ENCODE data around the gene ADAMTS12. TPM values are rescaled to one million over a fixed set of nuclear protein-coding genes. Genes with fewer than 3 reads are reported as not detected.

The ADAMTS12 gene
- total RNA-seq, 1 experiment from 2014 or later: not detected

- Histone ChIP-seq H3K36me3 (ENCODE audit: insufficient read depth, low read length) (no peaks in the 10 kb centered on the region), H3K9me2 (replicated peaks; ENCODE audit: insufficient read depth, low read length) (no peaks in the 10 kb centered on the region), H3K4me1 (ENCODE audit: low read length) (no peaks in the 10 kb centered on the region), H3K27ac (ENCODE audit: low read length) (no peak overlapping the region), H3K79me2 (ENCODE audit: low read length) (no peaks in the 10 kb centered on the region), H4K20me1 (ENCODE audit: insufficient read depth, low read depth, low read length) (no peaks in the 10 kb centered on the region), H3K4me3 (ENCODE audit: low read length) (no peak overlapping the region), H3K9me3 (ENCODE audit: low read length) (no peaks in the 10 kb centered on the region), H3K27me3 (ENCODE audit: low read length) (no peaks in the 10 kb centered on the region), H3K4me2 (ENCODE audit: low read depth, low read length, poor library complexity, severe bottlenecking) (no peak overlapping the region), H3K9ac (ENCODE audit: low read length) (no peak overlapping the region), H2AFZ (ENCODE audit: low read length) (no peak overlapping the region)
- DNase-seq: no peak
Observed at GRCh38 chr5:33631139-33631538, 260.7 kb downstream of the ADAMTS12 start.

- Histone ChIP-seq H3K4me1 (ENCODE audit: low read length) (no peaks in the 10 kb centered on the region), H3K9me2 (replicated peaks; ENCODE audit: insufficient read depth, low read length) (no peaks in the 10 kb centered on the region), H3K36me3 (ENCODE audit: insufficient read depth, low read length) (no peaks in the 10 kb centered on the region), H3K9me3 (ENCODE audit: low read length) (no peaks in the 10 kb centered on the region), H3K27ac (ENCODE audit: low read length) (no peak overlapping the region), H4K20me1 (ENCODE audit: insufficient read depth, low read depth, low read length) (no peaks in the 10 kb centered on the region), H3K79me2 (ENCODE audit: low read length) (no peaks in the 10 kb centered on the region), H3K27me3 (ENCODE audit: low read length) (no peaks in the 10 kb centered on the region), H3K9ac (ENCODE audit: low read length) (no peak overlapping the region), H3K4me3 (ENCODE audit: low read length) (no peak overlapping the region), H2AFZ (ENCODE audit: low read length) (no peak overlapping the region), H3K4me2 (ENCODE audit: low read depth, low read length, poor library complexity, severe bottlenecking) (no peak overlapping the region)
- no peak for DNase-seq
Observed at GRCh38 chr5:33629999-33630398, 261.8 kb downstream of the ADAMTS12 start.

DNA sequence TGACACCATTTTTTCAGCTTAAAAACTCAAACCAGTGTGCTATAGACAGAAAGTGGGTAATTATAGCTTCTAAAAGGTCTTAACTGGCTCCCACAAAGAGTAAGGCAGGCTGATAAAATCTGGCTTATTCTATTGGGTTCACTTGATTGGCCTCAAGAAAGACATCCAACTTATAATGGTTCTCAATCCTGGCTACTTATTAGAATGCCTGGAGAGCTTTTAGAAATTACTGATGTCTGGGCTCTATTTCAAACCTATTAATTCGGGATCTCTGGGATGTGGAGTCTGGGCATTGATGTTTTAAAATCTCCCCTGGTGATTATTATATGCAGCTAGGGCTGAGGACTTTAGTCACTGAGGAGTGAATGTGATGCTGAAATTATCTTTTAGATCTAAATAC lies 263.0 kb downstream of the ADAMTS12 start:
- no peak overlapping the region for H3K9ac ChIP-seq (ENCODE audit: low read length)
- H3K4me1 ChIP-seq (ENCODE audit: low read length): no peaks in the 10 kb centered on the region
- H2AFZ ChIP-seq (ENCODE audit: low read length): no peak overlapping the region
- no peaks in the 10 kb centered on the region for H3K27me3 ChIP-seq (ENCODE audit: low read length)
- H3K79me2 ChIP-seq (ENCODE audit: low read length): no peaks in the 10 kb centered on the region
- H3K4me3 ChIP-seq (ENCODE audit: low read length): no peak overlapping the region
- no peak overlapping the region for H3K27ac ChIP-seq (ENCODE audit: low read length)
- no peak for DNase-seq
- no peaks in the 10 kb centered on the region for H4K20me1 ChIP-seq (ENCODE audit: insufficient read depth, low read depth, low read length)
- no peaks in the 10 kb centered on the region for H3K9me2 ChIP-seq (replicated peaks; ENCODE audit: insufficient read depth, low read length)
- no peaks in the 10 kb centered on the region for H3K36me3 ChIP-seq (ENCODE audit: insufficient read depth, low read length)
- H3K9me3 ChIP-seq (ENCODE audit: low read length): no peaks in the 10 kb centered on the region
- H3K4me2 ChIP-seq (ENCODE audit: low read depth, low read length, poor library complexity, severe bottlenecking): no peak overlapping the region

DNA sequence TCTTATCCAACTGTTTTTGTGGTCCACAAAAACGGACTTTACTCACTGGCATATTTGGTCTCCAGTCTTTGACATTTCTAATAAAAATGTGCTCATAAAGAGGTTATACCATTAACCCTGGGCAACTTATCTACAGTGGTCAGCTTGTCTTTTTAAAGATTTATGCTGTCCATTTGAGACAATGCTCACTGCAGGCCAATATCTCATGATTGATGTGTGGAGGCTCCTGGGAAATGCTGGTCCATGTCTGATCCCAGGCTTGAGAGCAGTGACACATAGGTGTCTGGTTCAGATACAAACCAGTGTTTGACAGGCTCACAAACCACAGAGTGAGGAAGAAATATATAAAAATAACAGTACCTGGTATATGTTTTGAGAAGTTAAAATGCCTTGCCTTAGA lies 270.3 kb downstream of the ADAMTS12 start:
- H4K20me1 ChIP-seq (ENCODE audit: insufficient read depth, low read depth, low read length): no peaks in the 10 kb centered on the region
- H3K79me2 ChIP-seq (ENCODE audit: low read length): no peaks in the 10 kb centered on the region
- no peak overlapping the region for H3K4me2 ChIP-seq (ENCODE audit: low read depth, low read length, poor library complexity, severe bottlenecking)
- H3K9me3 ChIP-seq (ENCODE audit: low read length): no peaks in the 10 kb centered on the region
- H3K9me2 ChIP-seq (replicated peaks; ENCODE audit: insufficient read depth, low read length): no peaks in the 10 kb centered on the region
- H3K36me3 ChIP-seq (ENCODE audit: insufficient read depth, low read length): no peaks in the 10 kb centered on the region
- no peaks in the 10 kb centered on the region for H3K4me1 ChIP-seq (ENCODE audit: low read length)
- H3K9ac ChIP-seq (ENCODE audit: low read length): no peak overlapping the region
- no peak for DNase-seq
- no peak overlapping the region for H2AFZ ChIP-seq (ENCODE audit: low read length)
- H3K27me3 ChIP-seq (ENCODE audit: low read length): no peaks in the 10 kb centered on the region
- no peak overlapping the region for H3K27ac ChIP-seq (ENCODE audit: low read length)
- no peak overlapping the region for H3K4me3 ChIP-seq (ENCODE audit: low read length)

DNA sequence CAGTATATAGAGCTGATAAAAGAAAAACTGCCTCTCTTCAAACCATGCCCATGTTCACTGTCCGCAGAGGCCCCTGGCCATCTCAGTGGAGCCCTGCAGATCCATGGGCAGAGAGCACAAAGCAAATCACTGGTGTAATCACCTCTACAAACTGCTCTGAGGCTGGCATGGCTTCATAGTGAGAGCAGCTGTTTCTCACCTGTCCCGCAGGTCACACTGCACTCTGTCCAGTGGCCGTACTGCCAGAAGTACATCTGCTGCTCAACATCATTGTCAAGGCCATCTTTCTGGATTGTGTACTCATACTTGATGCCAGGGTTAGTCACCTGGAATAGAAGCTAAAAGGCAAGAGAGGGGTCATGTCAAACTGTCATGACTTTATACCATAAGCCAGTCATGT lies 277.8 kb downstream of the ADAMTS12 start:
- H3K9ac ChIP-seq (ENCODE audit: low read length): no peak overlapping the region
- DNase-seq: no peak
- no peak overlapping the region for H3K4me2 ChIP-seq (ENCODE audit: low read depth, low read length, poor library complexity, severe bottlenecking)
- H3K4me3 ChIP-seq (ENCODE audit: low read length): no peak overlapping the region
- H2AFZ ChIP-seq (ENCODE audit: low read length): no peak overlapping the region
- no peaks in the 10 kb centered on the region for H3K79me2 ChIP-seq (ENCODE audit: low read length)
- H4K20me1 ChIP-seq (ENCODE audit: insufficient read depth, low read depth, low read length): no peaks in the 10 kb centered on the region
- no peak overlapping the region for H3K27ac ChIP-seq (ENCODE audit: low read length)
- H3K4me1 ChIP-seq (ENCODE audit: low read length): no peaks in the 10 kb centered on the region
- no peaks in the 10 kb centered on the region for H3K27me3 ChIP-seq (ENCODE audit: low read length)
- H3K36me3 ChIP-seq (ENCODE audit: insufficient read depth, low read length): no peaks in the 10 kb centered on the region
- H3K9me3 ChIP-seq (ENCODE audit: low read length): no peaks in the 10 kb centered on the region
- H3K9me2 ChIP-seq (replicated peaks; ENCODE audit: insufficient read depth, low read length): no peaks in the 10 kb centered on the region

DNA sequence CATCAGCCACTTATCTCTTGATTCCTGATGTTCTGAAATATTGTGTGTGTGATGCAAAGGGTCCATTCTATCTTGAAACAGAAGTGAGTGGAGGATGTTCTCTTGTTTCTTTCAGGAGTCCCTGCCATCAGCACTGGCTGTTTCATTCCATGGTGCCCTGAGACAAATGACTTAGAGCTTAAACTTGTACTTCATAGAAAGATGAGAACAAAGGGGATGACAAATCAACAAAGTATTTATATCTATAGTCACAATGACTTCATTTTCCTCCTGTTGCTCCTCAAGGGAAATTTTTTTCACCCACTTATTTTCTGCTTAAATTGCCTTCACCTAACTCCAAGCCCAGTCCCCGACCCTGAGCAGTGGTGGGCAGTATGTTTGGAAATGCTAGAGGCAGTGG lies 279.4 kb downstream of the ADAMTS12 start:
- DNase-seq: no peak
- Histone ChIP-seq H2AFZ (ENCODE audit: low read length) (no peak overlapping the region), H3K9me2 (replicated peaks; ENCODE audit: insufficient read depth, low read length) (no peaks in the 10 kb centered on the region), H3K9ac (ENCODE audit: low read length) (no peak overlapping the region), H3K27me3 (ENCODE audit: low read length) (no peaks in the 10 kb centered on the region), H3K27ac (ENCODE audit: low read length) (no peak overlapping the region), H3K4me2 (ENCODE audit: low read depth, low read length, poor library complexity, severe bottlenecking) (no peak overlapping the region), H3K36me3 (ENCODE audit: insufficient read depth, low read length) (no peaks in the 10 kb centered on the region), H3K4me1 (ENCODE audit: low read length) (no peaks in the 10 kb centered on the region), H3K79me2 (ENCODE audit: low read length) (no peaks in the 10 kb centered on the region), H3K9me3 (ENCODE audit: low read length) (no peaks in the 10 kb centered on the region), H4K20me1 (ENCODE audit: insufficient read depth, low read depth, low read length) (no peaks in the 10 kb centered on the region), H3K4me3 (ENCODE audit: low read length) (no peak overlapping the region)

GRCh38 chr5:33611877-33612276 lies 279.9 kb downstream of the ADAMTS12 start:
- H3K4me2 ChIP-seq (ENCODE audit: low read depth, low read length, poor library complexity, severe bottlenecking): no peak overlapping the region
- no peak overlapping the region for H2AFZ ChIP-seq (ENCODE audit: low read length)
- no peak for DNase-seq
- H3K4me1 ChIP-seq (ENCODE audit: low read length): no peaks in the 10 kb centered on the region
- no peak overlapping the region for H3K9ac ChIP-seq (ENCODE audit: low read length)
- no peaks in the 10 kb centered on the region for H3K36me3 ChIP-seq (ENCODE audit: insufficient read depth, low read length)
- H3K27me3 ChIP-seq (ENCODE audit: low read length): no peaks in the 10 kb centered on the region
- no peaks in the 10 kb centered on the region for H3K9me2 ChIP-seq (replicated peaks; ENCODE audit: insufficient read depth, low read length)
- no peaks in the 10 kb centered on the region for H3K9me3 ChIP-seq (ENCODE audit: low read length)
- no peaks in the 10 kb centered on the region for H4K20me1 ChIP-seq (ENCODE audit: insufficient read depth, low read depth, low read length)
- no peak overlapping the region for H3K27ac ChIP-seq (ENCODE audit: low read length)
- H3K4me3 ChIP-seq (ENCODE audit: low read length): no peak overlapping the region
- H3K79me2 ChIP-seq (ENCODE audit: low read length): no peaks in the 10 kb centered on the region

GRCh38 chr5:33608344-33609041 lies 283.3 kb downstream of the ADAMTS12 start:
- Histone ChIP-seq H3K4me3 (ENCODE audit: low read length) (no peak overlapping the region), H3K27me3 (ENCODE audit: low read length) (no peaks in the 10 kb centered on the region), H2AFZ (ENCODE audit: low read length) (no peak overlapping the region), H3K9ac (ENCODE audit: low read length) (no peak overlapping the region), H3K27ac (ENCODE audit: low read length) (no peak overlapping the region), H3K9me3 (ENCODE audit: low read length) (no peaks in the 10 kb centered on the region), H3K9me2 (replicated peaks; ENCODE audit: insufficient read depth, low read length) (no peaks in the 10 kb centered on the region), H3K79me2 (ENCODE audit: low read length) (no peaks in the 10 kb centered on the region), H3K36me3 (ENCODE audit: insufficient read depth, low read length) (no peaks in the 10 kb centered on the region), H3K4me1 (ENCODE audit: low read length) (no peaks in the 10 kb centered on the region), H3K4me2 (ENCODE audit: low read depth, low read length, poor library complexity, severe bottlenecking) (no peak overlapping the region), H4K20me1 (ENCODE audit: insufficient read depth, low read depth, low read length) (no peaks in the 10 kb centered on the region)
- no peak for DNase-seq

Measured in Karpas-422 (cell line).